ENCODE data around the gene PKP2.
"Not testable (repeated sequence)": the region's sequence is repeated elsewhere in the genome, so short reads cannot be mapped to it uniquely, and the experiment has no call there.

PKP2 gene

GRCh38 chr12:32897687-32898573 lies 1.4 kb upstream of the PKP2 start:
- ChIA-PET POLR2A (no interaction called here), CTCF (no interaction called here)
- TF ChIP-seq, protein P1, sequence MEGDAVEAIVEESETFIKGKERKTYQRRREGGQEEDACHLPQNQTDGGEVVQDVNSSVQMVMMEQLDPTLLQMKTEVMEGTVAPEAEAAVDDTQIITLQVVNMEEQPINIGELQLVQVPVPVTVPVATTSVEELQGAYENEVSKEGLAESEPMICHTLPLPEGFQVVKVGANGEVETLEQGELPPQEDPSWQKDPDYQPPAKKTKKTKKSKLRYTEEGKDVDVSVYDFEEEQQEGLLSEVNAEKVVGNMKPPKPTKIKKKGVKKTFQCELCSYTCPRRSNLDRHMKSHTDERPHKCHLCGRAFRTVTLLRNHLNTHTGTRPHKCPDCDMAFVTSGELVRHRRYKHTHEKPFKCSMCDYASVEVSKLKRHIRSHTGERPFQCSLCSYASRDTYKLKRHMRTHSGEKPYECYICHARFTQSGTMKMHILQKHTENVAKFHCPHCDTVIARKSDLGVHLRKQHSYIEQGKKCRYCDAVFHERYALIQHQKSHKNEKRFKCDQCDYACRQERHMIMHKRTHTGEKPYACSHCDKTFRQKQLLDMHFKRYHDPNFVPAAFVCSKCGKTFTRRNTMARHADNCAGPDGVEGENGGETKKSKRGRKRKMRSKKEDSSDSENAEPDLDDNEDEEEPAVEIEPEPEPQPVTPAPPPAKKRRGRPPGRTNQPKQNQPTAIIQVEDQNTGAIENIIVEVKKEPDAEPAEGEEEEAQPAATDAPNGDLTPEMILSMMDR (IDR thresholded peaks at IDR 0.05; ENCODE audit: insufficient read depth, low read length, missing control alignments) = no peak
- H3K4me3 ChIP-seq (ENCODE audit: low read depth, low read length) = no peak overlapping the region
- no peak for DNase-seq (ENCODE audit: low read depth, low spot score)

DNA sequence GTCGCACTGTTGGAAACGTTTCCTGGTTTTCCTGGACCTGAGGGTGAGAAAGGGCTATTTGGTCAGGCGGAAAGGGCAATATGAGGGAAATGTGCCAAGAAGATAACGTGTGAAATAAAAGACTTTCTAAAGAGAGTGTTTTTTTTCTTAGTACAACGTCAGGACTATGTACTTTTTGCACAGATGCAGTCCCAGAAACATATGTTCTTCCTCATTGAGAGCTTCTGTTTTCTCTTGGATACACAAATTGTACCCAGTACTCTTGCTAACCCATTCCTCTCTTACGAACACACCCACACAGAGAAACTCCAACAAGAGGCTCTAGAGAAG lies 669 bp upstream of the PKP2 start:
- TF ChIP-seq, protein P1 (IDR thresholded peaks at IDR 0.05; ENCODE audit: insufficient read depth, low read length, missing control alignments) = no peak
- ChIA-PET POLR2A (no interaction called here), CTCF (no interaction called here)

DNA sequence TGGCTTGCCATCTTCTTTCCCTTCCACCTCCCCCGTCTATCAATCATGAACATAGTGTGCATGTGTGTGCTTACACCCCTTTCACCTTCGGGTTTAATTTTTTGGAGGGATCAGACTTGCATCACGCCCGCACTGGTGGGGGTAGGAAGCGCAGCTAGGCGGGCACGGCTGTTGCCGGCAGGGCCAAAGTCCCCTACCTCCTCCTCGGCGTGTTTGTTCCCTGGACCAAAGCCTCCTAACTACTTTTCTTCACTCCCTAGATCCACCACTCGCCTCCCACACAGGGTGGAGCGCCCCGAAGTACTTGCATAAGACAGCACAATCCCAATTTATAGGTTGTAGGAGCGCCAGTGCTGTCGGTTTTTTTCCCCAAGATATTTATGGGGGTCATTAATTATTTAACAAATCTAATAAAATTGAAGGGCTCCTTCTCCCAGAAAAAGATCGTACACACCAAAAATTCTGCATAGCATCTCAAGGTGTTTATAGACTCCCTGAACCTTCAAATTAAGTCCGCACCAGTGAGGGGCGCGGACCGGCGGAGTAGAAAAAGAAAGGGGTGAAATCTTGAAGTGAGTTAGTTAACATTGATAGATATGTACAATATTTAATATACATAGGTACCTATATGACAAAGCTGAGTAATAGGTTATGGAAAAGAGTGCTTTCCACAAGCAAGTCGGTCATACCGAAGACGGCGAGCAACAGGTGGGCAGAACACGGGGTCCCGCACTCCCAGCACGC lies 717 bp downstream of the PKP2 start:
- DNase-seq (ENCODE audit: low read depth, low spot score) = no peak
- CTCF ChIA-PET = no interaction called here
- TF ChIP-seq, protein P1 (IDR thresholded peaks at IDR 0.05; ENCODE audit: insufficient read depth, low read length, missing control alignments) = no peak
- POLR2A ChIA-PET = no interaction called here
- no peak overlapping the region for H3K4me3 ChIP-seq (ENCODE audit: low read depth, low read length)

More for the DNA sequence above, 669 bp upstream of the PKP2 start:
- no peak overlapping the region for H3K4me3 ChIP-seq (ENCODE audit: low read depth, low read length)
- DNase-seq (ENCODE audit: low read depth, low spot score) = no peak

DNA sequence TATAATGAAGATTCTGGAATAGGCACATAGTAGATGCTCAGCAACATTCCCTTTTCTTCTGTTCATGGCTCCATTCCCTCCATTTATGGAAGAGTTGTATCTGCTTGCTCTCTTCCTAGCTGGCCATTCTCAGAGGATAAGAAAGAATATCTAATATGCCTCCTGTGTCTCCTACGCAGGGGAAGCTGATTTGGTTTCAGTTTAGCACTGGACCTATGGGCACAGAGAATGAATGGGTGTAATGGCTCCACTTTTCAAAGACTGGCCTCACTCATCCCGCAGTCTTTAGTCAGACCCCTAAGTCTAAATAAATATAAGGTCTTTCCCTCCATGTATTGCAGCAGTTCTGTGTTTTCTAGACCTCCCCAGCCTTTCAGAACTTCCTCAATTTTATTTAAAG lies 2.0 kb downstream of the PKP2 start:
- DNase-seq (ENCODE audit: low read depth, low spot score) = no peak
- CTCF ChIA-PET = no interaction called here
- POLR2A ChIA-PET = no interaction called here
- H3K4me3 ChIP-seq (ENCODE audit: low read depth, low read length) = no peak overlapping the region
- TF ChIP-seq, protein P1 (IDR thresholded peaks at IDR 0.05; ENCODE audit: insufficient read depth, low read length, missing control alignments) = no peak

- ChIA-PET CTCF (no interaction called here), POLR2A (no interaction called here)
- no peak for DNase-seq (ENCODE audit: low read depth, low spot score)
- TF ChIP-seq, protein P1 (IDR thresholded peaks at IDR 0.05; ENCODE audit: insufficient read depth, low read length, missing control alignments) = no peak
- H3K4me3 ChIP-seq (ENCODE audit: low read depth, low read length) = no peak overlapping the region
Measured at GRCh38 chr12:32893458-32893857, 3.1 kb downstream of the PKP2 start.

- POLR2A ChIA-PET = no interaction called here
- CTCF ChIA-PET = no interaction called here
- no peak for DNase-seq (ENCODE audit: low read depth, low spot score)
- H3K4me3 ChIP-seq (ENCODE audit: low read depth, low read length) = no peak overlapping the region
- TF ChIP-seq, protein P1 (IDR thresholded peaks at IDR 0.05; ENCODE audit: insufficient read depth, low read length, missing control alignments) = no peak
Measured at GRCh38 chr12:32893043-32893442, 3.5 kb downstream of the PKP2 start.

- CTCF ChIA-PET; POLR2A ChIA-PET; H3K4me3 ChIP-seq (ENCODE audit: low read depth, low read length); DNase-seq (ENCODE audit: low read depth, low spot score): not testable (repeated sequence)
Measured at GRCh38 chr12:32892369-32892768, 4.2 kb downstream of the PKP2 start.
